Tongue (tissue), 2 donors: Measurements from ENCODE around the gene VDAC1. TPM values are rescaled to one million over a fixed set of nuclear protein-coding genes. Genes with fewer than 3 reads are reported as not detected.
A peak's percentile ranks its signal among the peaks of the same experiment; 100 is the strongest.
"Not testable (repeated sequence)": the region's sequence is repeated elsewhere in the genome, so short reads cannot be mapped to it uniquely, and the experiment has no call there.

Experiments
- DNase-seq: peaks from one replicate; pipeline ENCODE4 v3.0.0-alpha.2; 2015
- total RNA-seq: library from RNA; depleted of rRNA; stranded (reverse); fragments of >200 nt; gene quantifications from one replicate; pipeline ENCODE4 v1.2.3, GENCODE V29; 2014

The VDAC1 gene
- total RNA-seq, 1 donor from 2014 or later, result 252 TPM

GRCh38 chr5:133966090-133966489 is 38.7 kb downstream of the VDAC1 start:
- DNase-seq, result no peak

DNA sequence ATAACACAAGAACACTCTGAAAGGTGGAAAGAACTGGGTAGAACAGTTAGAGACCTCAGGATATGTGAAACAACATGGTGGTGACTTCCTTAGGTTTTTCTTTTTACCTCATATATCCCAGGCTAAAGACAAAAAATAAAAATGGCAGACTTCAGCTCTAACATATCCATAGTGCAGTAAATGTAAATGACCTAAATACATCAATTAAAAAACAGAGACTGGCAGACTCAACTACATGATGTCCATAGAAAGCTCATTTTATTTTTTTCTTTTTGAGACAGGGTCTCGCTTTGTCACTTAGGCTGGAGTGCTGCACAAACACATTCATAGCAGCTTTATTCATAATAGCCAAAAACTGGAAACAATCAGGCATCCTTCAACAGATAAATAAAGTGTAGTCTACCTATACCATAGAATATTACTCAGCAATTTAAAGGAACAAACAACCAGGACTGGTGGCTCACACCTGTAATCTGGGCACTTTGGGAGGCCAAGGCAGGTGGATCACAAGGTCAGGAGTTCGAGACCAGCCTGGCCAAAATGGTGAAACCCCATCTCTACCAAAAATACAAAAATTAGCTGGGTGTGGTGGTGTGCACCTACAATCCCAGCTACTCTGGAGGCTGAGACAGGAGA is 41.2 kb downstream of the VDAC1 start:
- DNase-seq, result no peak

DNA sequence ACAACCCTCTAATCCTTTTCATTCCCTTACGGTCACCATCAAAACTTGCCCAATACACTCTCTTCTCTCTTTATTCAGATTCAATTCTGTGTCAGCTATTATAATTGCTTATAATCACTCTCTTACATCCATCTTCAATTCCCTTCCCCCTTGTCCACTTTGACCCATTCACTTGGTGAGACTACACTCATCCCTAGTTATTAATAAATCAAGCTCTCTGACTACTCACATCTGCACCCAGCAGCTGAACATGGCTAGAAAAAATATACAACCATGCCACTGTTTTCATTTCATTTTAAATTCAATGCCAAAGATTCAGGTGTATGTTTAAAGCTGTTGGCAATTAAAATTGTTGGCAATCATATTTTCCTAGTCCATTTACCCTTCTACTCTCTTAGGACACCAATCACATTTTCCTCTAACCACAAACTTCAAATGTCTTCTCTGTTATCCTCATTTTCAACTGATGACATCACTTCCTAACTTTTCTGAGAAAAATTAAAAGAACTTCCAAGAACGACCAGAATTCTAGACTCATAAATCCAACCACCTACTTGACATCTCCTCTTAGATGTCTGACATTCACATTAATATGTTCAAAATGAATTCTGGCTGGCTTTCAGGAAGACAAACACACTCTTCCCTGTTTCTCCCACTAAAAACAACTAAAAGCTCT is 41.8 kb downstream of the VDAC1 start:
- no peak for DNase-seq

DNA sequence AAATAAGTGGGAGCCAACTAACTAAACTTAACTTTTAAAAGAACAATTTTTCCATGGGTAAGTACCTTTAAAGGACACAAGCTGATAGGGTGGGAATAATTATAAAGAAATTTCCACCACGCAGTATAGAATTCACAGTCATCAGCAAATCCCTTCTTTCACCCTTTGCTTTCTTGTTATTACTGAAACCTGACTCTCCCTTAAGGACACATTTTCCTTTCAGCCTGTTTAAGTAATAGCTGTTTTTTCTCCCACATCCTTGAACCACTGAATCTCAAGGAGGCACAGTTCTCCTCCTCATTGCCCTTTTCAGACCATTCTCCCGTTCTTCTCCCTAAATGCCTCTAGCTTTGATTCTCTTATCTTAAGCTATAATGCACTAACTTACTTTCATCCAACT is 42.6 kb downstream of the VDAC1 start:
- no peak for DNase-seq

DNA sequence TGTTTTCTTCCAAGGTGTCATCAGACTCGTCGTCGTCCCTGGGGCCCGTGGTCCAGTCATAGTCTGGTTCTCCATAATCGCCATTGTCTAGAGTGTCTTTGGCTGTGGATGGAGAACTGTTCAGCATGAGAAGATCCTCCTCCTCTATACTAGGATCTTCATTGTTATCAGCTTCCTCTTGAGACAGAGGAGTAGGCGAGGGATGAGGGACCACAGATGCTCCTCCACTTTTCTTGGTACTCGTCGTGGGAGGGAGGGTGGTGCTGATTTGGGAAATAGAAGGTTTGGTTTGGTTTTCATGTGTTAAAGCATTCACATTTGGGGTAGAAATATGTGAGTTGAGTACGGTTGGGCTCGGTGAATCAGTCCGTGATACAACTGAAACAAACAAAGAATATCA is 45.1 kb downstream of the VDAC1 start:
- DNase-seq, result no peak

DNA sequence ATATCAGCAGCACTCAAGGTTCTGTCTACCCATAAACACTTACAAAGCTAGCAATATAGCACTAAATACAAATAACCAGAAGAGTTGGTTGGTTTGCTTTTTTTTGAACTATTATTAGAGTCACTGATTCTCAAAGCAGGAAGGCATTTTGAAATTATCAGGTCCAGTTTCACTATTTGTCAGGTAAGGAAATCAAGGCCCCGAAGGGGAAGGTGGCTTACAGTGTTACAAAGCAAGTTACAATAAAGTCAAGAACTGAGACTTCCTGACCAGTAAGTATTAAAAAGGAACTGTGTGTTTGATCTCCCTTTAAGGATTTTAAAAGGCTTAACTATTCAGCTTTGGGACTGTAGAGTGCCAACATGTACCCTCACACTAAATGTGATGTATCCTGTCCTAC is 47.2 kb downstream of the VDAC1 start:
- no peak for DNase-seq

DNA sequence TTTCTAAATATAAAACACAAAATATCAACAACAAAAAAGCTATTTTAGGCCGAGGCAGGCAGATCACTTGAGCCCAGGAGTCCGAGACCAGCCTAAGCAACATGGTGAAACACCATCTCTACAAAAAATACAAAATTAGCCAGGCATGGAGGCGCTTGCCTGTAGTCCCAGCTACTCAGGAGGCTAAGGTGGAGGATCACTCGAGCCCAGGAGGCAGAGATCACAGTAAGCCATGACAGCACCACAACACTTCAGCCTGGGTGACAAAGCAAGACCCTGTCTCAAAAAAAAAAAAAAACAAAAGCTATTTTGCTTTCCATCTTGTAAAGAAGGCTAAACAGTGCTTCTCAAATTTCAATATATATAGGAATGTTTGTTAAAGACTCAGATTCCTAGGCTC is 47.7 kb downstream of the VDAC1 start:
- no peak for DNase-seq

DNA sequence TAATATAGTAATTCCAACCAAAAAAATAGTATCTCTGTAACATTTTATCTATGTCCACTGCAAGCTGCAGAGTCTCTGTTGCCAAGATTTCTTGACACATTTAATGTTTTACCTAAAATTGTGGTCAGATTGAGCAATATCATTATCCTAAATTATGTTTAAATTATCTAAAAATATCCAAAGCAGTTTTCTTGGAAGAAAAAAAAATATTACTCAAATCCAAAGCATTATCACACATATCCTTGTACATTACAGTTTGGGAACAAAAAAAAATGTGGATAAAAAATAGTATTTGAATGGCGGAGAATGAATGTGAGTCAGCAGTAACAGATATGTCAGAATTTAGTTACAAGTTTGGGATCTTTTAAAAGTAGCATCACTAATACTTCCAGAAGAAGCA is 48.6 kb downstream of the VDAC1 start:
- DNase-seq, result not testable (repeated sequence)

- no peak for DNase-seq
Measured at GRCh38 chr5:133953568-133954145, 51.1 kb downstream of the VDAC1 start.

GRCh38 chr5:133952729-133953567 is 51.8 kb downstream of the VDAC1 start:
- peak; percentile 53 for DNase-seq

GRCh38 chr5:133950821-133951612 is 53.8 kb downstream of the VDAC1 start:
- no peak for DNase-seq

GRCh38 chr5:133948721-133949120 is 56.1 kb downstream of the VDAC1 start:
- DNase-seq, result no peak

GRCh38 chr5:133947431-133947841 is 57.3 kb downstream of the VDAC1 start:
- peak; percentile 58 for DNase-seq

DNA sequence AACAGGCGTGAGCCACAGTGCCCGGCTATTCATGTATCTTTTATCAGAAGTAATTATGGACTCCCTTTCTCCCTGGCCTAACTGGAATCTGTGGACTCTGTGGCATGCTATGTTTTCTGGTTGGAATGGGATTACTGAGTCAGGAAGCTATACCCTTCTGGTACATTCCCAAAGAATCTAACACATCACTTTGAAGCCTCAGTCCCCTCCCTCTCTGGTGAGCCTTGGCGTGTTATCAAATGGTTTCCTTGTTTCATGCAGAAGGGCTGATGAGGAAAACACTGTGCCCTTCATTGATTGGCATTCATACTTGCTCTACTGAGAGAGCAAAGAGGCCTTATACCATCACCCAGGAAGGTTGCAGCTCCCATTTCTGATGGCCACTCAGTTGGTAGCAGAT is 59.2 kb downstream of the VDAC1 start:
- no peak for DNase-seq

- DNase-seq, result peak; percentile 72
Measured at GRCh38 chr5:133944263-133945185, 60.3 kb downstream of the VDAC1 start.

DNA sequence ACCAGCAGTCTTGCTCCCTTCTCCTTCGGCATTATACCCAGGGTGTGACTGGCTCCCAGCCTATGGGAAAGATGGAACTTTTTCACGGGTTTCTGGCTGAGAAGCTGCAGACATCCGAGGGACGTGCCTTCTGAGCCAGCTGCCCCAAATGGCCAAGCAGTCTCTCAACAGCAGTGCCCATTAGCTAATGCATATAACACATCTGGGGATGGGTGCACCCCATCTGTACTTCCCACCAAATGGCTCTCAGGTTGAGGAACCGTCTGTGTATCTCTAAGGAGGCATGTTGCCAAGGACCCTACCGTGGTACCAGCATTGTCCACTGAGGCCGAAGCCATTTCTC is 61.3 kb downstream of the VDAC1 start:
- no peak for DNase-seq

- DNase-seq, result peak; percentile 32
Measured at GRCh38 chr5:133942614-133943474, 61.9 kb downstream of the VDAC1 start.

DNA sequence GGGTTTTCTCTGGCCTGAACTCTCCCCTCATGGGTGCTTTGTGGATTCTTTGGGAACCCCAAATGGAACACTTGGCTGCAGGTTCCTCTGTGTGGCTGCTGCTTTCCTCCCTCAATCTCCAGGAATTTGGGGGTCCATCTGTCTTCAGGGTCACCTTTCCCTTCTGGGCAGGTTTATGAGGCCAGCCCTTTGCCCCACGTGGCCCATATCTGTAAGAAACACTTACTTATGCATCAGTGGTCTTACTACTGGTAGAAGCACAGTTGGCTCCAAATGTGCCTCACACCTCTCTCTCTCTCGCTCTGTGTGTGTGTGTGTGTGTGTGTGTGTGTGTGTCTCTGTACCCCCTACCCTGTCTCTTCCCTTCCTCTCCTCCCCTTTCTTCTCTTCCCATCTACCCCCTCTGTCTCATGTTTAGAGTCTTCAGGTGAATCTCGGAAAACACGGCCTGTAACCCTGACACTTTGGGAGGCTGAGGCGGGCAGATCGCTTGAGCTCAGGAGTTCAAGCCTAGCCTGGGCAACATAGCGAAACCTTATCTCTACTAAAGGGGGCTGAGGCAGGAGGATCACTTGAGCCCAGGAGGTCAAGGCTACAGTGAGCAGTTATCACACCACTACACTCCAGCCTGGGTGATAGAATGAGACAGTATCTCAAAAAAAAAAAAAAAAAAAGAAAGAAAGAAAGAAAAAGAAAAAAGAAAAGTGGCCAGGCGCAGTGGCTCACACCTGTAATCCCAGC is 63.1 kb downstream of the VDAC1 start:
- DNase-seq, result no peak

DNA sequence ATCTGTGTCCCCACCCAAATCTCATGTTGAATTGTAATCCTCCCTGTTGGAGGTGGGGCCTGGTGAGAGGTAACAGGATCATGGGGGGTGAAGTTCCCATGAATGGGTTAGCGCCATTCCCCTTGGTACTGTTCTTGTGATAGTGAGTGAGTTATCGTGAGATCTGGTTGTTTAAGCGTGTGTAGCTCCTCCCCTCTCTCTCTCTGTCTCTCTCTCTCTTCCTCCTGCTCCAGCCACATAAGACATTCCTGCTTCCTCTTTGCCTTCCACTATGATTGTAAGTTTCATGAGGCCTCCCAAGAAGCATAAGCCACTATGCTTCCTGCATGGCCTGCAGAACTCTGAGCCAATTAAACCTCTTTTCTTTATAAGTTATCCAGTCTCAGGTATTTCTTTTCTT is 65.1 kb downstream of the VDAC1 start:
- no peak for DNase-seq
